Right lobe of liver (tissue), 4 donors: Measurements from ENCODE around the gene OPCML.

Experiments
- CTCF ChIP-seq, 4 donors: fragments of 200-600 bp in 3 of 4; fragments of 450-650 bp in 1 of 4; IDR thresholded peaks; one replicate each; pipeline versions ENCODE4 v1.5.1 to v1.8.0; 2016 to 2022; ENCODE audit warnings: antibody characterized with exemption in 4 of 4, mild to moderate bottlenecking in 2 of 4
- POLR2A ChIP-seq: fragments of 450-650 bp; IDR thresholded peaks from one replicate; pipeline ENCODE4 v1.6.1; 2017; ENCODE audit warnings: antibody characterized with exemption, mild to moderate bottlenecking
- donor health status: DM: no; HTN: no; CAD: no.
- donor health status: DM: no; HTN: no; CAD: no.
- donor health status: DM: no; HTN: yes; CAD: no.

GRCh38 chr11:133086518-133086917 lies 445.8 kb downstream of the OPCML start:
- TF ChIP-seq CTCF (IDR thresholded peaks at IDR 0.05) (no peak), POLR2A (no peak)
